Gastroesophageal sphincter (tissue), 4 donors: Measurements from ENCODE around the gene DYNC1I1. TPM values are rescaled to one million over a fixed set of nuclear protein-coding genes. Genes with fewer than 3 reads are reported as not detected.

Experiments used
- ATAC-seq: fragments of 150-250 bp; one replicate; pipeline ENCODE4 v1.9.1; 2016; ENCODE audit warnings: mild to moderate bottlenecking, moderate library complexity
- H3K27ac ChIP-seq, 4 donors: fragments of 200-600 bp; sonication (generic) in 3 of 4; 1 replicate in 3 of 4; 2 replicates in 1 of 4; pipeline ENCODE4 v1.5.1; 2016 to 2019
- H3K27me3 ChIP-seq: fragments of 200-600 bp; sonication (generic); one replicate; pipeline ENCODE4 v1.5.1; 2019
- H3K36me3 ChIP-seq, 2 donors: fragments of 200-600 bp; sonication (generic); one replicate each; pipeline ENCODE4 v1.5.1; 2019; ENCODE audit warnings: control low read depth in 1 of 2
- H3K4me1 ChIP-seq, 3 donors: fragments of 200-600 bp; sonication (generic); 1 replicate in 2 of 3; 2 replicates in 1 of 3; pipeline ENCODE4 v1.5.1; 2016 to 2019; ENCODE audit warnings: control low read depth in 2 of 3
- H3K4me3 ChIP-seq, 2 donors: fragments of 200-600 bp; sonication (generic); one replicate each; pipeline ENCODE4 v1.5.1; 2019; ENCODE audit warnings: mild to moderate bottlenecking in 1 of 2, moderate library complexity in 1 of 2
- H3K9me3 ChIP-seq, 3 donors: fragments of 200-600 bp; sonication (generic); one replicate each; pipeline ENCODE4 v1.5.1; 2017 to 2019; ENCODE audit warnings: control low read depth in 2 of 3
- EP300 ChIP-seq: sonication (generic); formaldehyde crosslinking; IDR thresholded peaks from one replicate; pipeline ENCODE4 v1.6.1; 2017; ENCODE audit warnings: antibody characterized with exemption, mild to moderate bottlenecking
- POLR2A ChIP-seq, 2 donors: fragments of 450-650 bp; IDR thresholded peaks; one replicate each; pipeline ENCODE4 v1.6.1; 2017; ENCODE audit warnings: antibody characterized with exemption in 2 of 2, mild to moderate bottlenecking in 2 of 2, moderate library complexity in 1 of 2
- POLR2AphosphoS5 ChIP-seq: sonication (generic); formaldehyde crosslinking; IDR thresholded peaks from one replicate; pipeline ENCODE4 v1.6.1; 2017; ENCODE audit warnings: antibody characterized with exemption
- WGBS, 2 donors: methylation state at CpG; one replicate each; pipeline ENCODE4 v1.1.5; 2018; ENCODE audit warnings: low coverage in 1 of 2; 5-methylcytosine and 5-hydroxymethylcytosine counted together
- total RNA-seq, 4 donors: library from RNA; depleted of rRNA; stranded (reverse); fragments of >200 nt; gene quantifications; one replicate each; pipeline ENCODE4 v1.1.0, GENCODE V29; 2016
- TF ChIP-seq, protein P1 (sequence below), 4 experiments: fragments of 200-600 bp in 2 of 4; fragments of 450-650 bp in 2 of 4; sonication (generic) in 1 of 4; IDR thresholded peaks; one replicate each; pipeline ENCODE4 v1.5.1; 2017 to 2019; ENCODE audit warnings: antibody characterized with exemption in 4 of 4, mild to moderate bottlenecking in 2 of 4, moderate library complexity in 2 of 4

Gene DYNC1I1
- total RNA-seq, 4 donors from 2014 or later: 7.6 to 23.8 (median 18.2) TPM

DNA sequence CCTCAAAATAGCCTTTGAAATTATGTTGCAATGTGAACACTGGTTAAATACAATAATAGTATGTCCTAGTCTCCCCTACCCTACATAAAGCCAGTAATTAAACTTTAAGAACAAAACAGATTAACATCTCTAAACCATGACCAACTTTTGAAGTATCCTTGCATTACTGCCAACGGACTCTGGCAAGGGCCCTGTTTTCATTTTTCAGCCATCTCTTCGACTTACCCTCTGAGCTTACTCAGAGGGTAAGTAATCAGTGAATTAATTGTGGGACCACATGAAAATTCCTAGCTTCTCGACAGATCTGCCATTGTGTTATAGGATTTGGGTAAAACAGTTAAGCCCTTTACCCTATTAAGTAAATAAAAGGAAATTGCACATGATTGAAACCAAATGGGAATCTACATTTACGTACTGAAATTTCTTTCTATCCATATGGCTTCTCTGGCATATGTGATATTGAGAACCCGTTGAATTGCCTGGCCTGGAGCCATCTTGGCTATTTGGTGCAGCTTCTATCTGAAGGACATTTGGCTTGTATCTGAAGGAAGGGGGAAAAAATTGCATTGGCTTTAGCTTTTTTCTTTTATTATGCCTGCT, 39.6 kb downstream of the DYNC1I1 start:
- no peak for ATAC-seq
- peaks cover 0 to 8% of the 10 kb centered on the region in 2 donors for H3K36me3 ChIP-seq
- no peak overlapping the region for H3K4me3 ChIP-seq
- H3K27ac ChIP-seq: no peak overlapping the region
- H3K9me3 ChIP-seq: no peaks in the 10 kb centered on the region
- H3K4me1 ChIP-seq: no peaks in the 10 kb centered on the region
- WGBS, 2 donors: 29% methylated on average over 3 to 5 of the region's 5 CpGs
- TF ChIP-seq POLR2AphosphoS5 (no peak), POLR2A (IDR thresholded peaks at IDR 0.05) (no peak), EP300 (no peak)
- TF ChIP-seq, protein P1, sequence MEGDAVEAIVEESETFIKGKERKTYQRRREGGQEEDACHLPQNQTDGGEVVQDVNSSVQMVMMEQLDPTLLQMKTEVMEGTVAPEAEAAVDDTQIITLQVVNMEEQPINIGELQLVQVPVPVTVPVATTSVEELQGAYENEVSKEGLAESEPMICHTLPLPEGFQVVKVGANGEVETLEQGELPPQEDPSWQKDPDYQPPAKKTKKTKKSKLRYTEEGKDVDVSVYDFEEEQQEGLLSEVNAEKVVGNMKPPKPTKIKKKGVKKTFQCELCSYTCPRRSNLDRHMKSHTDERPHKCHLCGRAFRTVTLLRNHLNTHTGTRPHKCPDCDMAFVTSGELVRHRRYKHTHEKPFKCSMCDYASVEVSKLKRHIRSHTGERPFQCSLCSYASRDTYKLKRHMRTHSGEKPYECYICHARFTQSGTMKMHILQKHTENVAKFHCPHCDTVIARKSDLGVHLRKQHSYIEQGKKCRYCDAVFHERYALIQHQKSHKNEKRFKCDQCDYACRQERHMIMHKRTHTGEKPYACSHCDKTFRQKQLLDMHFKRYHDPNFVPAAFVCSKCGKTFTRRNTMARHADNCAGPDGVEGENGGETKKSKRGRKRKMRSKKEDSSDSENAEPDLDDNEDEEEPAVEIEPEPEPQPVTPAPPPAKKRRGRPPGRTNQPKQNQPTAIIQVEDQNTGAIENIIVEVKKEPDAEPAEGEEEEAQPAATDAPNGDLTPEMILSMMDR (IDR thresholded peaks at IDR 0.05): no peak
- no peaks in the 10 kb centered on the region for H3K27me3 ChIP-seq

DNA sequence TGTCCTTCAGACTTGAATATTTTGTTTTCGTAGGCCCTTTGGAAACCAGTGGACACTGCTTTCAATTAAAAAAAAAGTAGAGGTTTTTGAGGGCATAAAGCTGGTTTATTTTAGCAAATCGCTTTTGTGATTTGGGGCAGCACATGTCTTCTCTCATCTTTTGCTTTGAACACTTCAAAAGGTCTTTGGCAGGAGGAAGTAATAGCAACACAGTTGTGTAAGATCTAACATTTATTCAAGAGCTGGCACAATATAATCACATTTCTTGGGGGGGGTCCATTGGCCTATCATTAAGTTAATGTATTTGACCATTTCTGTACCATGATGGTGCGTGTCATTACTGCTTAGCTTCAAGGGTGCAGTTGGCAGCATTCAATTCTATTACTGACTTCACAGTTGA, 42.4 kb downstream of the DYNC1I1 start:
- Histone ChIP-seq H3K27ac (no peak overlapping the region), H3K9me3 (no peaks in the 10 kb centered on the region), H3K4me1 (no peaks in the 10 kb centered on the region), H3K27me3 (no peaks in the 10 kb centered on the region), H3K4me3 (no peak overlapping the region), H3K36me3 (no peaks in the 10 kb centered on the region)
- 73 to 77% methylated on average over 3 of the region's 3 CpGs for WGBS, 2 donors
- no peak for ATAC-seq
- TF ChIP-seq POLR2A (IDR thresholded peaks at IDR 0.05): no peak
- TF ChIP-seq, protein P1 (IDR thresholded peaks at IDR 0.05): no peak
- no peak for TF ChIP-seq POLR2AphosphoS5
- TF ChIP-seq EP300: no peak

DNA sequence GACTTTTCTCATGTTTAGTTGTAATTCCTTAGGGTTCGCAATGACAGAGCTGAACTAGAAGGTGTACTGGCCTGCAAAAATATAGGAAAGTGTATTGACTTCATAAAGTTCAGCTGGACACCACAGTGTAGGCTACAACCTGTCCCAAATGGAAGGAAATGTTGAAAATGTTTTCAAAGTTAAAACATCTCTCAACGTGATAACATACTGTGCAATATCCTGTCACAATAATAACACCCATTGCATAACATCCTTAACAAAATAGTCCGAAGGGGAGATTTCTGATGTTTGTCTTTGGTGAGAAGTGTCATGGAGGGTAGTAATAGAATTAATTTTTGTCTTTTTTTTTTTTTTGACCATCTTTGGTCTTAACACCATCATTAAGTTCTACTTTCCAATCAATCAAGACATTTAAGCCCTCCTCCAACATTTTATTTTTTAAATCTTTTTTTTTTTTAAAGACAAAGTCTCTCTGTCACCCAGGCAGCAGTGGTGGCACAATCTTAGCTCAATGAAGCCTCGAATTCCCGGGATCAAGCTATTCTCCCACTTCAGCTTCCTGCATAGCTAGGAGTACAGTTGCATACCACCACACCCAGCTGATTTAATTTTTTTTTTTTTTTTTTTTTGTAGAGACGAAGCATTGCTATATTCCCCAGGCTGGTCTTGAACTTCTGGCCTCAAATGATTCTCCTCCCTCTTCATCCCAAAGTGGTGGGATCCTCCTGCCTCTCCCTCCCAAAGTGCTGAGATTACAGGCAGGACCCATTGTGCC, 45.7 kb downstream of the DYNC1I1 start:
- 80 to 91% methylated on average over 3 to 6 of the region's 6 CpGs for WGBS, 2 donors
- TF ChIP-seq POLR2AphosphoS5: no peak
- no peak for TF ChIP-seq POLR2A (IDR thresholded peaks at IDR 0.05)
- no peak for TF ChIP-seq EP300
- TF ChIP-seq, protein P1 (IDR thresholded peaks at IDR 0.05): no peak
- H3K9me3 ChIP-seq: no peaks in the 10 kb centered on the region
- H3K4me1 ChIP-seq: no peaks in the 10 kb centered on the region
- H3K36me3 ChIP-seq: no peaks in the 10 kb centered on the region
- no peak overlapping the region for H3K4me3 ChIP-seq
- no peaks in the 10 kb centered on the region for H3K27me3 ChIP-seq
- H3K27ac ChIP-seq: no peak overlapping the region
- no peak for ATAC-seq

DNA sequence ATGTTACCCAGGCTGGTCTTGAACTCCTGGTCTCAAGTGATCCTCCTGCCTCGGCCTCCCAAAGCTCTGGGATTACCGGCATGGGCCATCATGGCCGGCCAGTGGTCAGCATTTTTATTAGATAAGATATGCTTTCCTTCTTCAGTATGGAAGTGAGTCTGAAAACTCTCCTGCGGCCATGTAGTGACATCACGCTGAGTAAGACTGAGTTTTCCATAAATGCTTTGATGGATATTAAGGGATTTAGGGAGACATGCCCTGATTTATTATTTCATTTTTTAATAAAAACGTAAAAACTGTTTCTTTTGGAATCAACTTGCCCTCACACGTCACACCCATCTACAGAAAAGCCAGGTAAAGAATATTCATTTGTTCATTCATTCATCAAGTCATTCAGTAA, 48.4 kb downstream of the DYNC1I1 start:
- TF ChIP-seq, protein P1 (IDR thresholded peaks at IDR 0.05): no peak
- TF ChIP-seq POLR2A (IDR thresholded peaks at IDR 0.05) (no peak), EP300 (no peak), POLR2AphosphoS5 (no peak)
- Histone ChIP-seq H3K27ac (no peak overlapping the region), H3K4me3 (no peak overlapping the region), H3K9me3 (no peaks in the 10 kb centered on the region), H3K4me1 (no peaks in the 10 kb centered on the region), H3K36me3 (no peaks in the 10 kb centered on the region), H3K27me3 (no peaks in the 10 kb centered on the region)
- WGBS, 2 donors: 67 to 70% methylated on average over 7 of the region's 7 CpGs
- ATAC-seq: no peak

DNA sequence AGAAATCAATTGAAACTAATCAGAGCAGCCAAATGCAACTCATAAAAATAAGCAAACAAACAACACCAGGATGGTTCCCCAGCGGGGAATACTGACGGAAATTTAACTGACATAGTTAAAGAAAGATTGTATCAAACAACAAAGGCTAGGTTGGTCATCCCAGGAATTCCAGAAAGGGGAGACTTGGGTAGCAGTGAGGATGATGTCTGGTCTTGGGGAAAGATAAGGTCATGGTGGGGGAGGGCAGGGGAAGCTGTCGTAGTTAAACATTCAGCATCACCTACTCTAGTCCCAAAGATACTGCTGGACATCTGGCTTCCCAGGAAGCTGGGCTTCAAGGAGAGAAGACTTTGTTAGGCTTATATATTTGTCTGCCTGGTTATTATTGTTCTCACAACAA, 50.4 kb downstream of the DYNC1I1 start:
- WGBS, 2 donors: 73 to 76% methylated on average over 3 of the region's 3 CpGs
- H3K27me3 ChIP-seq: no peaks in the 10 kb centered on the region
- no peaks in the 10 kb centered on the region for H3K4me1 ChIP-seq
- H3K9me3 ChIP-seq: no peaks in the 10 kb centered on the region
- H3K36me3 ChIP-seq: no peaks in the 10 kb centered on the region
- no peak for ATAC-seq
- no peak overlapping the region for H3K4me3 ChIP-seq
- no peak overlapping the region for H3K27ac ChIP-seq
- no peak for TF ChIP-seq POLR2AphosphoS5
- no peak for TF ChIP-seq POLR2A (IDR thresholded peaks at IDR 0.05)
- no peak for TF ChIP-seq EP300
- TF ChIP-seq, protein P1 (IDR thresholded peaks at IDR 0.05): no peak
